ENCODE data around the gene LCAT.

LCAT gene

DNA sequence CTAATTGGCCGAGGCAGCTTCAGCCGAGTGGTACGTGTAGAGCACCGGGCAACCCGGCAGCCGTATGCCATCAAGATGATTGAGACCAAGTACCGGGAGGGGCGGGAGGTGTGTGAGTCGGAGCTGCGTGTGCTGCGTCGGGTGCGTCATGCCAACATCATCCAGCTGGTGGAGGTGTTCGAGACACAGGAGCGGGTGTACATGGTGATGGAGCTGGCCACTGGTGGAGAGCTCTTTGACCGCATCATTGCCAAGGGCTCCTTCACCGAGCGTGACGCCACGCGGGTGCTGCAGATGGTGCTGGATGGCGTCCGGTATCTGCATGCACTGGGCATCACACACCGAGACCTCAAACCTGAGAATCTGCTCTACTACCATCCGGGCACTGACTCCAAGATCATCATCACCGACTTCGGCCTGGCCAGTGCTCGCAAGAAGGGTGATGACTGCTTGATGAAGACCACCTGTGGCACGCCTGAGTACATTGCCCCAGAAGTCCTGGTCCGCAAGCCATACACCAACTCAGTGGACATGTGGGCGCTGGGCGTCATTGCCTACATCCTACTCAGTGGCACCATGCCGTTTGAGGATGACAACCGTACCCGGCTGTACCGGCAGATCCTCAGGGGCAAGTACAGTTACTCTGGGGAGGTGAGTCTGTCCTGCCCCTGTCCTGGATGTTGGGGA, 34.7 kb downstream of the LCAT start:
- DNase-seq (ENCODE audit: low read depth): no peak

DNA sequence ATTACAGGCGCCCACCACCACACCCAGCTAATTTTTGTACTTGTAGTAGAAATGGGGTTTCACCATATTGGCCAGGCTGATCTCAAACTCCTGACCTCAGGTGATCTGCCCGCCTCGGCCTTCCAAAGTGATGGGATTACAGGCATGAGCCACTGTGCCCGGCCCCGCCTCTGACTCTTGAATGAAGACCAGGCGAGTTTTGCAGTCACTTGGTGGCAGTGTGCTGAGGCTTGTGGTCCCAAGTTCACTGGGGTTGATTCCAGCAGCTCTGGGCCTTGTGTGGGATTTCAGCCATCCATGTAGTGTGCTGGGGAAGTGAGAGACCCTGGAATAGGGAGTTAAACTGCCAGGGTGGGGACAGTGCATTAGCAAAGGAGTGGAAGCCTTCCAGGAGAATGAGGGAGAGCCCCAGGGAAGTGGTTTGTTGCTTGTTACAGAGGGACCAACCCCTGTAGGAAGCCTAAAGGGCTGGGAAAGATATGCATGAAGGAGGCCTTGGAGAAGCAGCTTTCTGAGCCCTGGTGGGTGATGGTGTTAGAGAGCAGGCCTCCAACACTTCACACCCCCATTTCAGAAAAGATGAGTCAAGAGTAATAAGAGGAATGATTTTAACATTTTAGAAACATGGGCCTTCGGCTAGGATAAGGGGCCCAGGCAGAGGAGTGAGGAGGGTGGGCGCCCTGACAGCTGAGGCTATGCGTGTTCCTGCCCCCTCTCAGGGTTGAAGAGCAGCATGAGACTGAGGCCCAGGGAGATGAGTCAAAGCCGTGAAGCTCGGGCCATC, 36.3 kb downstream of the LCAT start:
- DNase-seq (ENCODE audit: low read depth): no peak

GRCh38 chr16:67902831-67903230, 41.1 kb downstream of the LCAT start:
- DNase-seq (ENCODE audit: low read depth): no peak

- DNase-seq (ENCODE audit: low read depth): no peak
Measured at GRCh38 chr16:67901734-67902133, 42.2 kb downstream of the LCAT start.

DNA sequence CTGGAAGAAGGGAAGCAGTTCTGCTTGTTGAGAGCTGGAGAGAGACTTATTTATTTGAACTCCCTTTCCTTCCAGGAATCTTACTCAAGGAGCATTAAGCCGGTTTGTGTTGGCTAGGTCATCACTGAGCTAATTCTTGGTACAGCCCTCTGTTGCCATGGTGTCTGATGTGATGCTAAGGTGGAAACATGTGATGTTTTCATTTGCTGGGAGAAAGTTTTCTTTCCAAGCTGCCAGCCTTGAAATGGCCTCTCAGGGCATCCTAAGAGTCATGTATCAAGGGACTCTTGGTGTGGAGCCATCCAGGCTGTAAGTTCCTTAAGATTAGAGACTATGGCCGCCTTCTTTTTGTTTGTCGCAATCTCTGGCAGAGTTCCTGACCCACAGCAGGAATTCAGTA, 46.7 kb downstream of the LCAT start:
- no peak for DNase-seq (ENCODE audit: low read depth)

GRCh38 chr16:67893743-67894399, 50.0 kb downstream of the LCAT start:
- no peak for DNase-seq (ENCODE audit: low read depth)

GRCh38 chr16:67892899-67893742, 50.8 kb downstream of the LCAT start, which contains the start of gene PSKH1:
TSS of gene PSKH1 (plus strand) at chr16:67893254. CDS start at chr16:67908750, 15,496 bp downstream.
- DNase-seq (ENCODE audit: low read depth): peak; percentile 89

DNA sequence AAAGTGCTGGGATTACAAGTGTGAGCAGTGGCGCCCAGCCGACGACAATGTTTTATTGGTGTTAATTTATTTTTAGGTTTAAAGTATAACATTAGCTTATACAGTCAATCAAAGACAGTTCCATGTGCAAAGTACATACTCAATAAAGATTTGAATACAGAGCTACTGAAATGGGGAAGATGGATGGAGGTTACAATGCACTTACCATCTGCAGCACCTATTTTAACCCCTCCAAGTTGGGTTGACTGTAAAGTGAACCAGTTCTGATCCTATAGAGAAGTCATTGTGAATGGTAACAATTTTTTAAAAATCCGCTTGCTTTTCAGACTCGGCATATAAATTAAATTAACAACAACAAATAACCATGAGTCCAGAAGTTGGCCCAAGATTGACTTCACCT, 51.5 kb downstream of the LCAT start:
- DNase-seq (ENCODE audit: low read depth): no peak

All from stimulated activated CD8-positive, alpha-beta memory T cell treated with anti-CD3 and anti-CD28 coated beads, Interleukin-4, amount 100 ng/mL, for 24 hours (primary cell).